ENCODE results near the gene SKIC8. TPM values are rescaled to one million over a fixed set of nuclear protein-coding genes. Genes with fewer than 3 reads are reported as not detected.

SKIC8 gene
- total RNA-seq, 4 donors from 2014 or later, result 55.2 to 62.2 (median 59.4) TPM

DNA sequence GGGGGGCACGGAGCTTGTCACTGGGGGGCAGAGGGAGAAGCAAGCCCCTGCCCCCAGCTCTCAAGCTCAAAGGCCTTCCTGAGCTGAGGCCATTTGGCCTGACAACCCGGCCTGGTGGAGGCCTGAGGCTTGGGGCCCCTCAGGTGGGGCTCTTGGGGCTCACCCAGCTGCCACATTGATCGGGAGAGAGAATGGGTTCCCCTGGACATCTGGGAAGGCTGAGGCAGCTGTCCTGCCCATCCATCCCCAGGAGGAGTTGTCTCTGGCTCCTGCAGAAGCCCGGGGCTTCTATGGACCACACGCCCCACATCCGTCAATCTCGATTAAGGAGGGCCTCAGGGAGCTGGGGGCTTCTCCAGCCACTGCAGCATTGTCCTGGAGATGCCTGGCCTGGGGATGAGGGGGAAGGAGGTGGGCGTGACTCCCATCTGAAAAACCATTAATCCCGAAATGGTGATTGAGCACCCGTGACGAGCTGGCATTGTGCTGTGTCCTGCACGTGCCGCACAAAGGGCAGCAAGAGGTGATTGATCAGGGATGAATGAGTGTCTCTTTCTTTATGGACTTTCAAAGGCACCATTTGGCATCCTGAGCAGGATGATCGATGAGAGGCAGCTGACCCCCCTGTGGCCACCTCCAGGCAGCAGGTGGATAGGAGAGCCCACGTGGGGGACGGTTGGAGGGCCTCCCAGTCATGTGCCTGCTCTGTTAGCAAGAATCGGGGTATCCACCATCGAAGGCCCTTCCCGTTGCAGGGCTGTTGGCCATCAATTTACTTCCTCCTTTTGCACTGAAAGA, 23.5 kb upstream of the SKIC8 start:
- no peak for DNase-seq (ENCODE audit: low spot score in 2 of 2)
- H3K4me3 ChIP-seq (ENCODE audit: low read depth, poor library complexity, severe bottlenecking), result no peak overlapping the region
- TF ChIP-seq CTCF (IDR thresholded peaks at IDR 0.05) (no peak), POLR2A (IDR thresholded peaks at IDR 0.05) (no peak)
- WGBS, 2 donors, result 81 to 90% methylated on average over 19 of the region's 19 CpGs
- intact Hi-C loops (cut with DNase I; ENCODE audit: low total_unique reads), result no loop called here

DNA sequence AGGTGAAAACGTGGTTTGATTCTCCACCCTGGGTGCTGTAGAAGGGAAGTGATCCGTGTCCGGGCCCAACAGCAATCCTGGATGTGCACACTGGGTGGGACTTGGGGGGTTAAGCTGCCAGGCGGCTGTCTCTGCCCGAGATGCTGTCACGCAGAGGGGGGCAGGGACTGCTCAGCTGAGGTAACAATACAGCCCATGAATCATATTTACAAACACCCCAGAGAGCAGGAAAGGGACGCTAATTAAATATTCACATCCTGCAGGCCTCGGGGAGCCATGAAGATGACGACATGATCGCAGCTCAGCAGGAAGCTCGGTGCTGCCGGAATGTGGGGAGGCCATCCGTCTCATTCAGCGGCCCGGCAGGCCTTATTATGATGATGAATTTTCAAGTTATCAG, 22.8 kb upstream of the SKIC8 start:
- WGBS, 2 donors, result 50 to 71% methylated on average over 15 of the region's 15 CpGs
- intact Hi-C loops (cut with DNase I; ENCODE audit: low total_unique reads), result no loop called here
- TF ChIP-seq POLR2A (IDR thresholded peaks at IDR 0.05) (no peak), CTCF (IDR thresholded peaks at IDR 0.05) (no peak)
- no peak for DNase-seq (ENCODE audit: low spot score in 2 of 2)
- no peak overlapping the region for H3K4me3 ChIP-seq (ENCODE audit: low read depth, poor library complexity, severe bottlenecking)

- intact Hi-C loops (cut with DNase I; ENCODE audit: low total_unique reads), result no loop called here
- WGBS, 2 donors, result 74 to 87% methylated on average over 4 of the region's 4 CpGs
- TF ChIP-seq CTCF (IDR thresholded peaks at IDR 0.05) (no peak), POLR2A (IDR thresholded peaks at IDR 0.05) (no peak)
- no peak overlapping the region for H3K4me3 ChIP-seq (ENCODE audit: low read depth, poor library complexity, severe bottlenecking)
- DNase-seq (ENCODE audit: low spot score in 2 of 2), result no peak
These were observed 22.4 kb upstream of the SKIC8 start for GRCh38 chr15:78321786-78322185.

DNA sequence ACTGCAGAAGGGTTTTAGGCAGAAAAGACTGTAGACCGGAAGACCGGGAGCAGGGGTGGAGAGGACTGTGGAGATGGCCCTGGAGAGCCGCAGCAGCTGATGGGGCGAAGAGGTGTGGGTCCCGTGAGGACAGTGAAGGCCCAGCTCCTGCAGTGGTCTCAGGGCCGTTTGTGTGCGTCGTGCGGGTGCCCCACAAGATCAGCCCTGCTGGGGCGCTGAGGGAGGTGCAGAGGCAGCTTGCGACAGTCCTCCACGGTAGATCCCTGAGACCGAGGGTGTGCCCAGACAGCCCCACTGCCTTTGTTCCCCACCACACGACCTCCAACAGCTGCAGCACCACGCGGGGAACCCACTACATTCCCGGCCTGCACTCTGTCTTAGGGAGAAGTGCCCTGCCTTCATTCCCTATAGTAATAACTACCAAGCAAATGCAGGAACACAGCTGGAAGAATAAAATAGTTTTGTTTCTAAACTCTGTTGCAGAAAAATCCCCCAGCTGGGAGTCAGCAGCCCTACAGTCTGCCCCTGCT, 21.7 kb upstream of the SKIC8 start:
- intact Hi-C loops (cut with DNase I; ENCODE audit: low total_unique reads), result no loop called here
- WGBS, 2 donors, result 76 to 80% methylated on average over 17 of the region's 17 CpGs
- no peak for TF ChIP-seq CTCF (IDR thresholded peaks at IDR 0.05)

DNA sequence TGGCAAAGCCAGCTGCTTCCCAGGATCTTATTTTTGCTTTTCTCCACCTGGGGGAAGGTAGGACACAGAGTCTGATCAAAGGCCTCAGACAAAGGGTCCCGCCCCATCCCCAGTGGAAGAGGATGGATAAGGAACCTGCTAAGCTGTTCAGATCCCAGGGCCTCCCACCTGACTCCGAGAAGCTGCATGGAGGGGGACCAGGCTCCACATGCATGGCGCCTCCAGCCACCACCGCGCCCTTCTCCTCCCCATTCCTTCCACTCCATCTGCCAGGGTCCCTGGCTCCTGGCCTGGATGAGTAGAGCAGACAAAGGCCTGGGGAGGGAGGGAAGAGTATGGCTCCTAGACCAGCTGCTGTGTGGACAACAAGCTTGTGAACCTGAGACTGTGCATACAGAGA, 20.8 kb upstream of the SKIC8 start:
- intact Hi-C loops (cut with DNase I; ENCODE audit: low total_unique reads), result no loop called here
- TF ChIP-seq CTCF (IDR thresholded peaks at IDR 0.05), result no peak
- TF ChIP-seq POLR2A (IDR thresholded peaks at IDR 0.05), result no peak
- no peak for DNase-seq (ENCODE audit: low spot score in 2 of 2)
- 96 to 98% methylated on average over 5 of the region's 5 CpGs for WGBS, 2 donors
- no peak overlapping the region for H3K4me3 ChIP-seq (ENCODE audit: low read depth, poor library complexity, severe bottlenecking)

More for the DNA sequence above, 21.7 kb upstream of the SKIC8 start:
- no peak for DNase-seq (ENCODE audit: low spot score in 2 of 2)
- no peak overlapping the region for H3K4me3 ChIP-seq (ENCODE audit: low read depth, poor library complexity, severe bottlenecking)
